Measurements from ENCODE around the gene MAPKAP1.

GRCh38 chr9:125587819-125588460 is 119.1 kb downstream of the MAPKAP1 start:
- TF ChIP-seq POLR2A (IDR thresholded peaks at IDR 0.05) = no peak
- no peak for TF ChIP-seq CTCF (IDR thresholded peaks at IDR 0.05)
- TF ChIP-seq EP300 (IDR thresholded peaks at IDR 0.05) = no peak
- TF ChIP-seq POLR2AphosphoS5 (IDR thresholded peaks at IDR 0.05) = no peak
